ENCODE results near the gene CCDC107.
A peak's percentile ranks its signal among the peaks of the same experiment; 100 is the strongest.
"Not testable (repeated sequence)": the region's sequence is repeated elsewhere in the genome, so short reads cannot be mapped to it uniquely, and the experiment has no call there.

The CCDC107 gene

DNA sequence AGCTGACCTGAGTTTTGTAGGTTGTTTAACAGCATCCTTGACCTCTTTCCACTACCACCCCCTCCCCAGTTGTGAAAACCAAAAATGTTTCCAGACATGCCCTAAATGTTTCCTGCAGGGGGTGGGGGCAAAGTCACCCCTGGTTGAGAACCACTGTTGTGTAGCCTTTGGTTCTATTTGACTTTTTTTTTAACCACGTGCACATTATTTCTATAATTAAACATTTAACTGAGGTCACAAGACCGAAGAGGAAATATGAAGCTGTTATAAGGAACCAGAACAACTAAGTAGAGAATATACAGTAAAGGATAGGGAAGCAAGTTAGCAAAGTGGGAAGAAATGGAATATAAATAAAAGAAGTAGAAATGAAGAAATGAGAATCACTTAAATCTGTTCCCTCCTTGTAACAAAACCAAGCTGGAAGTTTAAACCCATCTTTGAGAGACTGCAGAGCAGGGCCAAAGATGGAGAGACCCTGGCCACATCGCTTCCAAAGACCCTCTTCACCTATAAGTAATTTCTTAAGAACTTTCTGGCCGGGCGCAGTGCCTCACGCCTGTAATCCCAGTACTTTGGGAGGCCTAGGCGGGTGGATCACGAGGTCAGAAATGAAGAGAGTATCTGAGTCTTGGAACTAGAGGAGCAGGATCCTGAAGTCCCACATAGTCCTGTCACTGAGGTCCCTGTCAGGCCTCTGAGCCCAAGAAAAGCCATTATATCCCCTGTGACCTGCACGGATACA is 21.8 kb upstream of the CCDC107 start:
- DNase-seq = no peak

DNA sequence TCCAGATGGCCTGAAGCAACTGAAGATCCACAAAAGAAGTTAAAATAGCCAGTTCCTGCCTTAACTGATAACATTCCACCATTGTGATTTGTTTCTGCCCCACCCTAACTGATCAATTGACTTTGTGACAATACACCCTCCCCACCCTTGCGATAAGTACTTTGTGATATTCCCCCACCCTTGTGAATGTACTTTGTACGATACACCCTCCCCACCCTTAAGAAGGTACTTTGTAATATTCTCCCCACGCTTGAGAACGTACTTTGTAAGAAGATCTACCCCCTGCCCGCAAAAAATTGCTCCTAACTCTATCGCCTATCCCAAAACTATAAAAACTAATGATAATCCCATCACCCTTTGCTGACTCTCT is 21.2 kb upstream of the CCDC107 start:
- not testable (repeated sequence) for DNase-seq

DNA sequence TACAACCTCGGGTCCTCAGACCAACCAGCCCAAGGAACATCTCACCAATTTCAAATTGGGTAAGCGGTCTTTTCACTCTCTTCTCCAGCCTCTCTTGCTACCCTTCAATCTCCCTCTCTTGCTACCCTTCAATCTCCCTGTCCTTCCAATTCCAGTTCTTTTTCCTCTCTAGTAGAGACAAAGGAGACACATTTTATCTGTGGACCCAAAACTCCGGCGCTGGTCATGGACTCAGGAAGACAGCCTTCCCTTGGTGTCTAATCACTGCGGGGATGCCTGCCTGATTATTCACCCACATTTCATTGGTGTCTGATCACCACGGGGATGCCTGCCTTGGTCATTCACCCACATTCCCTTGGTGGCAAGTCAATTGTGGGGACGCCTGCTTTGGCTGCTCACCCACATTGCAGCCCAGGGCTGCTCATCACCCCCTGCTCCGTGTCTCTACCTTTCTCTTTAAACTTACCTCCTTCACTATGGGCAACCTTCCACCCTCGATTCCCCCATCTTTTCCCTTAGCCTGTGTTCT is 20.6 kb upstream of the CCDC107 start:
- DNase-seq = not testable (repeated sequence)

DNA sequence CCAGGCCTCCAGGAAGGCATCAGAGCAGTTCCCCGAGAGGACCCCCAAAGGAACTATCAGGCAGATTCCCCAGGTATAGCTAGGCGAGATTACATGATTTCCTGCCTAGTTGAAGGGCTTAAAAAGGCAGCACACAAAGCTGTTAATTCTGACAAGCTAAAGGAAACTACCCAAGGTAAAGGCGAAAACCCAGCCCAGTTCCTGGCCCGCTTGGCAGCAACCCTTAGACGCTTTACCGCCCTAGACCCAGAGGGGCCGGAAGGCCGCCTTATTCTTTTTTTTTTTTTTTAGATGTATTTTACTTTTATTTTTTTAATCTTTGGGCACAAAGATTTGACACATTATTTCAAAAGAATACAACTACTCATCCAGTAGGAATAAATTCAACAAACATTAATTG is 19.3 kb upstream of the CCDC107 start:
- not testable (repeated sequence) for DNase-seq

DNA sequence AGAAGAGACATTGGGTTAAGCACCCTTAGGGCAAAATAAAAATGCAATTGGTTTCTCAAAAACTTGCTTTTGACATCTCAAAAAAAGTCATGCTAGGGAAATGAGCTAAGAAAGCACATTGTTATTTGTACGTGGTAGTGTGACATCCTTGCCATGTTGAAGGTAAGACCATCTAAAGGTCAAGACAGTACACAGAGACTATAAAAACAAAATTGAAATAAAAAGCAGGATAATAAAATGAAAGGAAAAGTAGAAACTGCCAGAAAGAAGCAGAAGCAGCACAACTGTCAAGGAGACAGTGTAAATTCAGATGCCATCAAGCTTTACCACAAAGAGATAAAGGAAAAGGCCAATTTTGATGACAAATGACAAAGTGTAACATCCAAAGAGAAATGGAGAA is 18.9 kb upstream of the CCDC107 start:
- not testable (repeated sequence) for DNase-seq

DNA sequence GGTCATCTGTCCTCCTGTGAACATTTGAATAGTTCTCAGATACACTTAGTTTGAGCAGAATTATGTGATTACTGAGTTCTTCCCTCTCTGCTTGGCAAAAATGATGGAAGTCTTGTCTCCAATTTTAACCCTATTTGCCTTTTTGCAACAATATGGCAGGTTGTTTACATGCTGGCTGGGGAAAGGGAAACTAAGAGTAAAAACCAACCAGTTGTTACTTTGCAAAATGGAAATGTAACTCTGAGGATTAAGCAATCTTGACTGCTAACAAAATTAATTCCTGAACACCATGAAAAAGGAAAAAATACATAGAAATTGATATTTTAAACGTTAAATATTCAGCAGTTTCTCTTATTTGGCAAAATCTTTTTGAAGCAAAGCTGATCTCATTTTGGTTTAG is 18.5 kb upstream of the CCDC107 start:
- no peak for DNase-seq

DNA sequence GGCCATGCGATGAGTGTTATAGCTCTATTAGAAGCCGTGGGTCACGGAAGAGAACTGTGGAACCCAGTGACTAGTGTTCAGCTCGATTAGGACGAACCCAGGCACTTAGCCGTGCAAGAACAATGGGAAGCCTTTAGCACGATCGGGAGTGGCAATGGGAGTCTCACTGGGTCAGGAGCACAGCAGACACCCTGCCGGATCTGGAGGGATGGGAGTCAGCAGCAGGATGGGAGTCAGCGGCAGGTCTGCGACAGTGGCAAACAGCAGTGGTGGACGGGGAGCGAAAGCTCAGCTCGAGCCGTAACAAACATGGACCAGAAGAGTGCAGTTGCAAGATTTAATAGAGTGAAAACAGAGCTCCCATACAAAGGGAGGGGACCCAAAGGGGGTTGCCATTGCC is 17.7 kb upstream of the CCDC107 start:
- DNase-seq = not testable (repeated sequence)

DNA sequence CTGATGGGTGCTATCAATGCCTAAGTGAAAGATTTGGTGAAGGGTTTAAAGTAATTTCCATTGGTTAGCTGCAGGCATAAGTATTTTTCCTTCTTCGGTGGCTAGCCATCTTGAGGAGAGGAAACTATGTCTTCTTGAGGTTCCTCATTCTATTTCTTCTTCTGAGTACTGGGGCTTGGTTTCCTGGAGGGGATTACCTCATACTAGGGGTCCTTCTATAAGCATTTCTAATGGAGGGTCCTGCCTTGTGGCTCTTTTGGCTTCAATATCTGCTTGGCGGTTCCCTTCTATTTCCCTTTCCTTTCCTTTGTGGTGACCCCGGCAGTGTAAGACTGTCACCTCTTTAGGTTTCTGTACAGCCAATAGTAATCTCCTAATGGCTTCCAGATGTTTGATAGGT is 16.6 kb upstream of the CCDC107 start:
- DNase-seq = not testable (repeated sequence)

DNA sequence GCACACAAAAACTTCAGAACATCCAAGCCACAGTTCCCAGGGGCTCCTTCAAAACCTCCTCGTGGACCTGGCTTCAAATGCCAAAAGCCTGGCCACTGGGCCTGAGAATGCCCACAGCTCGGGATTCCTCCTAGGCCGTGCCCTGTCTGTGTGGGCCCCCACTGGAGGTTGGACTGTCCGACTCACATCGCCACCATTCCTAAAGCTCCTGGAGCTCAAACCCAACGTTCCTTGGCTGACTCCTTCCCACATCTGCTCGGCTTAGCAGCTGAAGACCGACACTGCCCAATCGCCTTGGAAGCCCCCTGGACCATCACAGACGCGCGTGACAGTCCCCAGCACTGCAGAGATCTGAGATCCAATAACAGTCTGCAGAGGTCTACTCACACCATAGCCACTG is 15.0 kb upstream of the CCDC107 start:
- no peak for DNase-seq

DNA sequence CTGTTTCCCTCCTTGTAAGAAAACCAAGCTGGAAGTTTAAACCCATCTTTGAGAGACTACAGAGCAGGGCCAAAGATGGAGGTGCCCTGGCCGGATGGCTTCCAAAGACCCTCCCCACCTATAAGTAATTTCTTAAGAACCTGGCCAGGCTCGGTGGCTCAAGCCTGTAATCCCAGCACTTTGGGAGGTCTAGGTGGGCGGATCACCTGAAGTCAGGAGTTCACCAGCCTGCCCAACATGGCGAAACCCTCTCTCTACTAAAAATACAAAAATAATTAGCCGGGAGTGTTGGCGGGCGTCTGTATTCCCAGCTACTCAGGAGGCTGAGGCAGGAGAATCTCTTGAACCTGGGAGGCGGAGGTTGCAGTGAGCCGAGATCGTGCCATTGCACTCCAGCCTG is 12.4 kb upstream of the CCDC107 start:
- DNase-seq = not testable (repeated sequence)

DNA sequence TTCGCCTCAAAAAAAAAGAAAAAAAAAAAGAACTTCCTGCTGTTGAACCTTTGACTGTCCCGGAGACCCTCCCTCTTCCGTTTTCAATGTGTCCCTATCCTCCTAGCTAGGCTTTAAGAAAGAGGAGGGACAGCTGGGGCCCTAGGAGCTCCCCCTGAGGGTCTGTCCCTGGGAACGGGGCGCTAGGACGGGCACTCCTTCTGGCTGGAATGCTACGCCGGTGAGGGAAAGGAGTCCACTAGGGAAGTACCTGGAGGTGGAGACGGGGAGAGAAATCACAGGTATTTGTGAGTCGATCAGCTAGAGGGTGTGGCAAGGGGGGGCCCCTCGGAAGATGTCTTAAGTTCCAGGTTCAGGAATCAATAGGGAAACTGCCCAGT is 11.9 kb upstream of the CCDC107 start:
- no peak for DNase-seq

DNA sequence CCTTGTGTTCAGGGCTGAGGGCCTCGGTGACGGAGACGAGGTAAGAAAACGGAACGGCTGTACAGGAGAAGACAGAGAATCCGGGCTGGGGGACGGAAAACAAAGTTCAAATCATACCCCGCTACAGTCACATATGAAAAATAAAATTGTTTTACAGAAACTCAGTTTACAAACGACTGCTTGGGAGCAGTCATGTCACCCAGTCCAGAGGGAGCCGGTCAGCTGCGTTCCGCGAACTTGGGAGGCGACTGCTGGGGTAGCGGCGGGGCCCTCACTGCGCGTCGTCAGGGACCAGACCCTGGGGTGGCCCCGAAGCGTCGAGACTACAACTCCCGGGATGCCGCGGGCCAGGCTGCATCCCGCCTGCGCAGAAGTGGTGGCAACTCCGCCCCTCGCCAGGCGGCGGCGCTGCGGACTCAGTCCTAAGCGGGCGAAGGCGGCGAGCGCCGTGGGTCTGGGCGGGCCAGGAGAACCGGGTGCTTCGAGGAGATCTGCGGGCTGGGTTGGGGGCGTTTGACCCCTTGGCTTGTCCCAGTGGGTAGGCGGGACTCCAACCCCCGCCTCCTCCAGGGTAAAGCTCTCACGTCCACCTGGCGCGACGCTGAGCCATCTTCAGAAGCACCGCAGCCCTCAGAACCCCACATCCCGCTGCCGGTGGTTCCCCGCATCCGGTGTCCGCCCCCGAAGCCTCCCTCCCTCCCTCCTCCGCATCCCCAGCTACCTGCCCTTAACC is 11.4 kb upstream of the CCDC107 start:
- peak; percentile 96 for DNase-seq

DNA sequence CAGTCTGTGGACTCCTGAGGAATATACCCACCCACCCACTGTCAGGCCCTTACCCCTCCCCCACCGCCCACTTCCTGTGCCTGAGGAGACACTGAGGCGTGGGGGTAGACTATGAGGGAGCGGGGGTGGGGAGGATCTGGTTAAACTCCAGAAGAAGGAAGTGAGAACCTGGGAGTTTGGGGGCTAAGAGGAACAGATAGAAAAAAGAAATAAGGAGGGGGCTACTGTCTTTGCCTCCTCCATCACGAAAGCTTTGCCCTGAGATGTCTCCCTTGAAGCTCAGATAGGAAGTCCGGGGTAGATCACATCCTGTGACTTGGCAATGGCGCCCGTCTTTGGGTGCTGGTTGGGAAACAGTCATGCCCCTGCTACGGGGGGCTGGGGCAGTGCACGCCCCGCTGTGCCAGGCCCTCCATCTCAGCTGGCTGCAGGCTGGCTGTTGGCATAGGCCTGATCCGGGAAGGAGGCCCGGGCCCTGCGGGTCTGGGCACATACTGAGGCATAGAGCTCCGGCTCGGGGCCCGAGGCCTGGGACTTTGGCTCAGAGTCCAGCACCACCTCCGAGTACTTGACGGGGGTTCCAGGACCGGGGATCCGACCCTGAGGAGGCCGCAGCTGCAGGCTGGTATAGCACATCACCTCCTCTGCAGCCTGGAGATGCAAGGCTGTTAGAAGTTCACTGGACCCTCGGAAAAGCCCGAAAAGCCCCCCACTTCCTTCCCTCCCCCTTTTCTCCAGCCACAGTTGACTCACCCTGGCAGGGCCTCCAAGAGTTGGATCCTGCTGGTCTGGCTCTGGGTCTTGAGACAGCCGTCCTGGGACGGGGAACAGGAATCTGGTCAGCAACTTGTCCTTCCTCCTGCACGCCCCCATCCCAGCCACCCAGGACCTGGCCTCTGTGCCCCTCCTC is 8.4 kb upstream of the CCDC107 start:
- no peak for DNase-seq

DNA sequence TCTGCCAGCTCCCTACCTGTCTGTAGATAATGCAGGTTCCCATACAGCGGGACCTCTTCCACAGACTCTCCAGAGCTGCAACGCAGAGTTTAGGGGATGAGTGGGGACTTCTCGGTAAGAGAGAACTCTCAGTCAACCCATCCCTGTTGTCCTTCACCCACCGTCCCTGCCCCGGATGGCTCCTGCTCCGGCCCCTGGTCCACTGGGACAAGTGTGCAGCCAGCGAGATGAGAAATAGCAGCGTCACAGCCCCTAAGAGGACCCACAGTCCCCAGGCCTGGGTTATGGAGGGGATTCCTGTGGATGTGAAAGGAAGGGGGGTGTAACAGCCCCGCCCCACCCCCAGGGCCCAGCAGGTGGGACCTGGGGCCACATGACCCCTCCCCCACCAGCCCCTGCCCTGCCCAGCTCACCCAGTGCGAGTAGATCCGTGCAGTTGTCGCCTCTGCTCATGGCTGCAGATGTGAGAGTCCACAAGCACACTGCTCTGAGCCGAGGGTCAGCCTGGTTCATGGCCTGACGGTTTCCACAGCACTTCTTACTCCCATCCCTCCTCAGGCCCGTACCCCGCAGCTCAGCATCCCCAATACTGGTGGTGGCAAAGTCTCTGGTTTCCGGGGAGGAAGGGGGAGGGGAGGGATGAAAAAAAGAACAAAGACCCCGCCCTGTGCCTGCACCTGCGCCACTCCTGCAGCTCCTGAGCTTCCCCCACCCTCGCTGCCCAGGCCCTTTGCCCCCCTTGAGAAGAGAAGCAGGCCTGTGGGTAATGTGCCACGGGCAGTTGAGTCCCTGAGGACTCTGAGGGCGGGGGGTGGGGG is 7.5 kb upstream of the CCDC107 start, which contains the start of gene SIT1:
Gene SIT1, minus strand, starts transcription at position 591 of the 818 bp plus-strand sequence. Its CDS starts 78 bp downstream, at position 513.
- no peak for DNase-seq

DNA sequence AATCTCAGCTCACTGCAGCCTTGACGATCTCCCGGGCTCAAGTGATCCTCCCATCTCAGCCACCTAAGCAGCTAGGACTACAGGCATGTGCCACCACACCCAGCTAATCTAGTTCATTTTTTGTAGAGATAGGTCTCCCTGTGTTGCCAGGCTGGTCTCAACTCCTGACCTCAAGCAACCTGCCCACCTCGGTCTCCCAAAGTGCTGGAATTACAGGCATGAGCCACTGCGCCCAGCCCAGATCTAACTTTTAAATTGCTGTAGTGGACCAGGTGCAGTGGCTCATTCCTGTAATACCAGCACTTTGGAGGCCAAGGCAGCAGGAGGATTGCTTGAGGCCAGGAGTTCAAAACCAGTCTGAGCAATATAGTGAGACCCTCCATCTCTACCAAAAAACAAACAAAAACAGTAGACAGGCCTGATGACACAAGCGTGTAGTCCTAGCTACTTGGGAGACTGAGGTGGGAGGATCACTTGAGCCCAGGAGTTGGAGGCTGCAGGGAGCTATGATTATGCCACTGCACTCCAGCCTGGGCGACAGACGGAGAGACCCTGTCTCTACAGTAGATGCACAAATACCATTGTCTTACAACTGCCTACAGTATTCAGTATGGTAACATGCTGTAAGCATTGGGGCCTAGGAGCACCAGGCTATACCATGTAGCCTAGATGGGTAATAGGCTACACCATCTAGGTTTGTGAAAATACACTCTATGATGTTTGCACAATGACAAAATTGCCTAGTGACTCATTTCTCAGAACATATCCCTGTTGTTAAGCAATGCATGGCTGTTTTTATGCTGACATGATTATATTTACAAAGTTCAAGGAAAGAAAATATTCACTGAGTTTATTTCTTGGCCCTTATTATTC is 5.9 kb upstream of the CCDC107 start:
- no peak for DNase-seq

DNA sequence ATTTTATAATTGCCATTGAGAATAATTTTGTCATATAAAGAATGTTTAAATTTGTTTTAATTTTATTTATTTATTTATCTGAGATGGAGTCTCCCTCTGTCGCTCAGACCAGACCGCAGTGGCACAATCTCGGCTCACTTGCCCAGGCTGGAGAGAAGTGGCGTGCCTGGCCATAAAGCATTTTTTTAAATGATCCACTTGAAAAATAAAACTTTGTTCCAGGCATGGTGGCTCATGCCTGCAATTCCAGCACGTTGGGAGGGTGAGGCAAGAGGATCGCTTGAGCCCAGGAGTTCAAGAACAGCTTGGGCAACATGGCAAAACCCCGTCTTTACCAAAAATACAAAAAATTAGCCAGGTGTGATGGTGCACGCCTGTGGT is 5.3 kb upstream of the CCDC107 start:
- no peak for DNase-seq

DNA sequence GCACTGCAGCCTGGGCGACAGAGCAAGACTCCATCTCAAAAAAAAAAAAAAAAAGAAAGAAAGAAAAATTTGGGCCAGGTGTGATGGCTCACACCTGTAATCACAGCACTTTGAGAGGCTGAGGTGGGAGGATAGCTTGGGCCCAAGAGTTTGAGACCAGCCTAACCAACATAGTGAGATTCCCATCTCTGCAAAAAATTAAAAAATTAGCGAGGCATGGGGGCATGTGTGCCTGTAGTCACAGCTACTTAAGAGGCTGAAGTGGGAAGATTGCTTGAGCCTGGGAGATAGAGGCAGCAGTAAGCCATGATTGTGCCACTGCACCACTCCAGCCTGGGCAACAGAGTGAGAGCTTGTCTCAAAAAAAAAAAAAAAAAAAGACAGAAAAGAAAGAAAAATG is 4.5 kb upstream of the CCDC107 start:
- no peak for DNase-seq

DNA sequence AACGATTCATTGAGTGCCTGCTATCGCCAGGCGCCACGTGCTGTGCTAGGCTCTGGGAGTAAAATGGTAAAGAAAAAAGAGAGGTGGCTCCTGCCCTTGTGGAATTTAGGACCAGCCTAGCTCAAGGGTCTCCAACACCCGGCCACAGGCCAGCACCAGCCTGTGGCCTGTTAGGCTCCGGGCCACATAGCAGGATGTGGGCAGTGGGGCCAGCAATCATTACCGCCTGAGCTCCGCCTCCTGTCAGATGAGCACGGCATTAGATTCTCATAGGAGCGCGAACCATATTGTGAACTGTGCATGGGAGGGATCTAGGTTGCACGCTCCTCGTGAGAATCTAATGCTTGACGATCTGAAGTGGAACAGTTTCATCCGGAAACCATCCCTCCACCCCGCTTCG is 1.7 kb upstream of the CCDC107 start:
- DNase-seq = no peak

DNA sequence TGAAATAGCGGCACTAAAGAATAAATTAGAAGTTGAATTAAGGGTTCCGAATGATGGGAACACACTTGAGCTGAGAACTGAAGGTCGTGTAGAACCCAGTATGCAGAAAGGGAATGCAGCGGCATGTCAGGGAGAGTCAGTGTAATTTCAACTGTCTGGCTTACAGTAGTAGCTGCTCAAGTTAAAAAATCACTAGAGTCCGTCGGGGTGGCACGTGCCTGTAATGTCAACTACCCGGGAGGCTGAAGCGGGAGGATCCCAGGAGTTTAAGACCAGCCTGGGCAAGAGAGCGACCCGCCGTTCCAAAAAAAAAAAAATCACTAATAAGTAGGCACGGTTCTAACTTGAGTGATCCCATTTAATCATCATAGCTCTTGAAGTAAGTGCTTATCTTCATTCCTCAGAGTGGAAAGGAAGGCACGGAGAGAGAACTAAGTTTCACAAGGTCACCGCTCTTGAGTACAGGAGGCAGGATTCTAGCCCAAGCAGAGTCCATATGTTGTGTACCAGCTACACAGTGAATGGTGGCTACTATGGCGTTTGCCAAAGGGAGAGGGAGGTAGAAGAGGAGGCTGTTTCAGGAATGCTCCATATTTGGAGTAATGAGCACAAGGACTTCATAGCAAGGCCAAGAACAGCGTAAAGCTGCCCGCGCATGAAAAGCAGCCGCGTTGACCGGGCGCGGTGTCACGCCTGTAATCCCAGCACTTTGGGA is 1.1 kb upstream of the CCDC107 start:
- DNase-seq = no peak

DNA sequence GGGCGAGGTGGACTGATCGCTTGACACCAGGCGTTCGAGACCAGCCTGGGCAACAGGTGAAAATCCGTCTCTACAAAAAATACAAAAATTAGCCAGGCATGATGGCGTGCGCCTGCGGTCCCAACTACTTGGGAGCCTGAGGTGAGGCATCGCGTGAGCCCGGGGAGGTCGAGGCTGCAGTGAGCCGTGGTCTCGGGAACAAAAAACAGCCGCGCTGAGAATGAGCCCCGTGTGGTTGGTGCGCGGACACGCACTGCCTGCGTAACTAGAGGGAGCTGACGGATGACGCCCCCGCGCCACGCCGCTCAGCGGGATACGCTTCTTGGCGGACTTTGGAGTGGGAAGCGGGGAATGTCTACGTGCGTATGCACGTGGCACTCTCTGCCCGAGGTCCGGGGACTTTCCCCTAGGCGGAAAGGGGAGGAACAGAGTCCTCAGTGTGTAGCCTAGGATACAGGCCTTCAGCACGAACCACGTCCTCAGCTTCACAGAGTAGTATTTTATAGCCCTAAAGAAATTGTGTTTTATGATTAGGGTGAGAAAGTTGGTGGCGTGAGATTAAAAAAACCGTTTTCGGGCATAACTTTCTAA is 451 bp upstream of the CCDC107 start, which contains the start of gene RMRP:
Gene RMRP, minus strand, starts transcription at position 474 of the 591 bp plus-strand sequence.
- peak; percentile 95 for DNase-seq
